Adrenal gland (tissue), 12 donors: ENCODE results near the gene KLHL4. TPM values are rescaled to one million over a fixed set of nuclear protein-coding genes. Genes with fewer than 3 reads are reported as not detected.
A peak's percentile ranks its signal among the peaks of the same experiment; 100 is the strongest.

ENCODE experiments used
- DNase-seq, 7 donors: peaks; one replicate each; pipeline ENCODE4 v3.0.0-alpha.2; 2019 to 2020
- H3K27ac ChIP-seq, 5 donors: fragments of 200-600 bp; sonication (generic) in 4 of 5; 1 replicate in 3 of 5; 2 replicates in 2 of 5; pipeline versions ENCODE4 v1.5.1 to v1.8.0; 2016 to 2020; ENCODE audit warnings: mild to moderate bottlenecking in 1 of 5
- H3K27me3 ChIP-seq: fragments of 200-600 bp; 2 replicates; pipeline ENCODE4 v1.8.0; 2021
- H3K36me3 ChIP-seq, 2 donors: fragments of 200-600 bp; replicated peaks in 1 of 2; 1 replicate in 1 of 2; 2 replicates in 1 of 2; pipeline versions ENCODE4 v1.5.1 to v1.8.0; 2018 to 2022
- H3K4me1 ChIP-seq, 2 donors: fragments of 200-600 bp; replicated peaks in 1 of 2; 1 replicate in 1 of 2; 2 replicates in 1 of 2; pipeline versions ENCODE4 v1.5.1 to v1.8.0; 2018 to 2021
- H3K4me3 ChIP-seq, 4 donors: fragments of 200-600 bp; sonication (generic) in 3 of 4; one replicate each; pipeline ENCODE4 v1.5.1; 2016 to 2018
- H3K9me3 ChIP-seq, 3 donors: fragments of 200-600 bp; sonication (generic) in 1 of 3; replicated peaks in 1 of 3; 1 replicate in 2 of 3; 2 replicates in 1 of 3; pipeline versions ENCODE4 v1.5.1 to v1.8.0; 2016 to 2021
- POLR2A ChIP-seq, 2 donors: fragments of 450-650 bp; IDR thresholded peaks; one replicate each; pipeline ENCODE4 v1.6.1; 2017; ENCODE audit warnings: antibody characterized with exemption in 2 of 2, mild to moderate bottlenecking in 2 of 2, moderate library complexity in 1 of 2
- WGBS, 4 donors: extraction: QIAGEN DNeasy Blood & Tissue Kit in 2 of 4; methylation state at CpG; one replicate each; pipeline versions ENCODE4 v1.1.5 to v1.1.7; 2013 to 2017; 5-methylcytosine and 5-hydroxymethylcytosine counted together
- intact Hi-C, 2 donors: fragments of 100-400 bp; cut with DNase I; formaldehyde crosslinking; loops; one replicate each; pipeline versions ENCODE4 v1.14.1 to v1.15.0; 2022 to 2023
- polyA plus RNA-seq, 3 donors: library from polyadenylated mRNA; stranded (reverse); fragments of 200-250 nt in 2 of 3; fragments of 350-450 nt in 1 of 3; fragmentation: Illumina TruSeq in 1 of 3; extraction: RNeasy Lipid Tissue Mini Kit (QIAGEN cat#74804) in 1 of 3; gene quantifications; one replicate each; pipeline ENCODE4 v1.2.3, GENCODE V29; 2013 to 2014
- total RNA-seq, 9 donors: library from RNA; depleted of rRNA in 4 of 9; stranded (reverse); fragments of >200 nt in 4 of 9; fragments of 120-200 nt in 1 of 9; fragmentation: NEBNext Ultra II Directional in 1 of 9; extraction: Animal tissue kit (Norgen Biotek cat#: 25700) in 1 of 9; gene quantifications; one replicate each; pipeline versions ENCODE4 v1.1.0 to v1.2.4, GENCODE V29; 2013 to 2023
- TF ChIP-seq, protein P1 (sequence below), 6 experiments: fragments of 450-650 bp in 4 of 6; fragments of 200-600 bp in 2 of 6; sonication (generic) in 1 of 6; IDR thresholded peaks; 1 replicate in 5 of 6; 2 replicates in 1 of 6; pipeline versions ENCODE4 v1.5.1 to v1.8.0; 2016 to 2021; ENCODE audit warnings: antibody characterized with exemption in 6 of 6, mild to moderate bottlenecking in 2 of 6, moderate library complexity in 1 of 6
- donor health status: healthy with polysubstance abuse.
- donor health status: Bipolar disorder and iron deficiency.
- donor health status: DM: yes; HTN: yes; CAD: no.
- donor health status: DM: no; HTN: no; CAD: no.
- donor health status: DM: no; HTN: no; CAD: no.
- donor health status: DM: yes; HTN: yes; CAD: no.

The KLHL4 gene
- total and polyA plus RNA-seq, 12 donors = 4.8 to 111 (median 75.3) TPM

DNA sequence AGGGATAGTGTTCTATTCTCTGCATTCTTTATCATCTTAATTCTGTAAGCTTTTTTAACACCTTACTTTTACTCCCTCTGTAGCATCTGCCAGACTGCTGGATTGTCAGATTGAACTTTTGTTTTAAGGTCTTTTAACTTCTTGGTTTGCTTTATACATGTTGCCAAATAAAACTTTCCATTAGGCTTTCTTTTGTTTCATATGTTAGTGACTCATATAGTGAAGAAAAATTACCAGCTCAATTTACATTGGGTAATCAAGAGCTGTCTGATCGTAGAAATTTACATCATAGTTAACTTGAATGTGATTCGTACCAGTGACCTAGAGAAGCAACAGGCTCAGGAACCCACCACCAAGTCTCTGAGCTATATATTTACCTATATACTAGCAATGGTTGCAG, 28.5 kb upstream of the KLHL4 start:
- Histone ChIP-seq H3K4me3 (no peak overlapping the region), H3K27me3 (peaks cover 6% of the 10 kb centered on the region), H3K36me3 (no peaks in the 10 kb centered on the region), H3K9me3 (no peaks in the 10 kb centered on the region), H3K27ac (no peak overlapping the region), H3K4me1 (no peaks in the 10 kb centered on the region)
- no peak for DNase-seq
- intact Hi-C loops = no loop called here
- TF ChIP-seq, protein P1, sequence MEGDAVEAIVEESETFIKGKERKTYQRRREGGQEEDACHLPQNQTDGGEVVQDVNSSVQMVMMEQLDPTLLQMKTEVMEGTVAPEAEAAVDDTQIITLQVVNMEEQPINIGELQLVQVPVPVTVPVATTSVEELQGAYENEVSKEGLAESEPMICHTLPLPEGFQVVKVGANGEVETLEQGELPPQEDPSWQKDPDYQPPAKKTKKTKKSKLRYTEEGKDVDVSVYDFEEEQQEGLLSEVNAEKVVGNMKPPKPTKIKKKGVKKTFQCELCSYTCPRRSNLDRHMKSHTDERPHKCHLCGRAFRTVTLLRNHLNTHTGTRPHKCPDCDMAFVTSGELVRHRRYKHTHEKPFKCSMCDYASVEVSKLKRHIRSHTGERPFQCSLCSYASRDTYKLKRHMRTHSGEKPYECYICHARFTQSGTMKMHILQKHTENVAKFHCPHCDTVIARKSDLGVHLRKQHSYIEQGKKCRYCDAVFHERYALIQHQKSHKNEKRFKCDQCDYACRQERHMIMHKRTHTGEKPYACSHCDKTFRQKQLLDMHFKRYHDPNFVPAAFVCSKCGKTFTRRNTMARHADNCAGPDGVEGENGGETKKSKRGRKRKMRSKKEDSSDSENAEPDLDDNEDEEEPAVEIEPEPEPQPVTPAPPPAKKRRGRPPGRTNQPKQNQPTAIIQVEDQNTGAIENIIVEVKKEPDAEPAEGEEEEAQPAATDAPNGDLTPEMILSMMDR (IDR thresholded peaks at IDR 0.05) = no peak
- 38 to 54% (median 49%) methylated on average over 2 of the region's 2 CpGs for WGBS, 4 donors

DNA sequence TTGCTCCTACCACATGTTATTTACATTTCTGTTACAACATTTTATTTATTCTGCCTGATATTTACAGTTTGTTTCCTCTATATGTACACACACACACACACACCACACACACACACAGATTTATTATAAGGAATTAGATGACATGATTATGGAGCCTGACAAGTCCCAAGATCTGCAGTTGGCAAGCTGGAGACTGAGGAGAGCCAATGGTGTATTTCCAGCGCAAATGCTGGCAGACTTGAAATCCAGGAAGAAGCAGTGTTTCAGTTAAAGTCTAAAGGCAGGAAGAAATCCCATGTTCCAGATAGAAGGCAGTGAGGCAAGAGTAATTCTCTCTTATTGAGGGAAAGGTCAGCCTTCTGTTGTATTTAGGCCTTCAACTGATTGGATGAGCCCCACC, 1.8 kb upstream of the KLHL4 start:
- no peaks in the 10 kb centered on the region for H3K4me1 ChIP-seq
- H3K9me3 ChIP-seq = no peaks in the 10 kb centered on the region
- 76 to 89% (median 87%) methylated on average over 1 of the region's 1 CpG for WGBS, 4 donors
- H3K4me3 ChIP-seq = no peak overlapping the region
- H3K27me3 ChIP-seq = no peaks in the 10 kb centered on the region
- H3K36me3 ChIP-seq = no peaks in the 10 kb centered on the region
- no peak for DNase-seq
- no peak overlapping the region for H3K27ac ChIP-seq
- intact Hi-C loops = no loop called here
- TF ChIP-seq, protein P1 (IDR thresholded peaks at IDR 0.05) = no peak
- TF ChIP-seq POLR2A (IDR thresholded peaks at IDR 0.05) = no peak

DNA sequence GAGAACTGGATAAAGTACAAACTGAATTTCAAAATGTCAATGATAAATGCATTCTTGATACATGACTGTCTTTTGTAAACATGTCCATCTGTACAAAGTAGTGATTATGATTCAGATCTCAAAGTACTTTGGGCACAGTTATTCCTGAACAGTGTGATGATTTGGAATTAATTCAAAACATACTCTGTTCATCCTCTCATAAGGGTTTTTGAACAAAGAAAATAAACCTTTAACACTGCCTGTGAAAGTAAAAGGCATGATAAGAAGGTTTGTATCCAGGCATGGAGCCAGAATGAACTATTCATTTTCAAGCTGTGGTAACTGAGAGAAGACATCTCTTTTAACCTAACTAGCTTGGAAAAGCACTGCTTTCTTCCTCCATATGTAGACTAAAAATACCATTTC, 883 bp upstream of the KLHL4 start:
- H3K4me3 ChIP-seq = peak overlapping the region in 1 of 4 donors; percentile 49
- intact Hi-C loops = no loop called here
- H3K9me3 ChIP-seq = no peaks in the 10 kb centered on the region
- peak in 2 of 7 donors; percentile 4 to 15 for DNase-seq
- H3K27ac ChIP-seq = peak overlapping the region in 1 of 5 donors; percentile 61
- no peaks in the 10 kb centered on the region for H3K4me1 ChIP-seq
- H3K36me3 ChIP-seq = no peaks in the 10 kb centered on the region
- TF ChIP-seq POLR2A (IDR thresholded peaks at IDR 0.05) = no peak
- TF ChIP-seq, protein P1 (IDR thresholded peaks at IDR 0.05) = no peak
- no peaks in the 10 kb centered on the region for H3K27me3 ChIP-seq

DNA sequence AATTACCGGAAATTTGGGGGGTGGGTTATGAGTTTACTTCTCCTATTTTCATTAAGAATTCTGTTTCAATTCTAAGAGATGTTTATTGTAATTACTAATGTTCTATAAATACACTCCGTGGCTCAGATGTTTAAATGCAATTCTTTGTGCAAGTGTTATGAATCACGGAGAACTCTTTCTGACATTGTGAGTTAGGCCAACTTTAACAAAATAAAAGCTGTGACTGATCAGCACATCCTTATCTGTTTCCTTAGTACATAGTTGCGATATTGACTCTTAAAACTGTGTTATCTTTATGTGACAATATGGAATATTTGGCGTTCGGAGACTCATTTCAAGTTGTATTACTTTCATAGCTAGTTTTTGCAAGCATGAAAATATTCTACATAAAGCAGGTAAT, 902 bp downstream of the KLHL4 start:
- Histone ChIP-seq H3K4me1 (no peaks in the 10 kb centered on the region), H3K27ac (peak overlapping the region in 3 of 5 donors; percentile 61 to 69 (median 65)), H3K27me3 (no peaks in the 10 kb centered on the region), H3K9me3 (no peaks in the 10 kb centered on the region), H3K36me3 (no peaks in the 10 kb centered on the region), H3K4me3 (peak overlapping the region in 2 of 4 donors; percentile 5 to 49)
- TF ChIP-seq POLR2A (IDR thresholded peaks at IDR 0.05) = no peak
- TF ChIP-seq, protein P1 (IDR thresholded peaks at IDR 0.05) = no peak
- intact Hi-C loops = no loop called here
- no peak for DNase-seq
- WGBS, 4 donors = 4 to 38% (median 19%) methylated on average over 6 of the region's 6 CpGs
